Left lung (tissue), 10 donors: Measurements from ENCODE around the gene TBCD. TPM values are rescaled to one million over a fixed set of nuclear protein-coding genes. Genes with fewer than 3 reads are reported as not detected.
A peak's percentile ranks its signal among the peaks of the same experiment; 100 is the strongest.

ENCODE experiments used
- ATAC-seq: fragments of 200-7000 bp; cut with Tn5 transposase; one replicate; pipeline ENCODE4 v1.9.1; 2020; ENCODE audit warnings: moderate library complexity
- DNase-seq, 4 donors: peaks; one replicate each; pipeline ENCODE4 v3.0.0-alpha.2; 2013 to 2020
- H3K27ac ChIP-seq, 2 donors: fragments of 200-600 bp; sonication (generic) in 1 of 2; one replicate each; pipeline versions ENCODE4 v1.5.0 to v1.8.0; 2020 to 2021
- H3K27me3 ChIP-seq, 2 donors: fragments of 200-600 bp; sonication (generic) in 1 of 2; one replicate each; pipeline versions ENCODE4 v1.5.0 to v1.8.0; 2020 to 2021
- H3K36me3 ChIP-seq, 2 donors: fragments of 200-600 bp; sonication (generic) in 1 of 2; one replicate each; pipeline versions ENCODE4 v1.5.0 to v1.8.0; 2020 to 2021
- H3K4me1 ChIP-seq, 2 donors: fragments of 200-600 bp; one replicate each; pipeline ENCODE4 v1.8.0; 2021
- H3K4me3 ChIP-seq, 2 donors: fragments of 200-600 bp; sonication (generic) in 1 of 2; one replicate each; pipeline versions ENCODE4 v1.5.0 to v1.8.0; 2020 to 2021; ENCODE audit warnings: mild to moderate bottlenecking in 1 of 2
- H3K9me3 ChIP-seq, 2 donors: fragments of 200-600 bp; sonication (generic) in 1 of 2; one replicate each; pipeline versions ENCODE4 v1.5.0 to v1.8.0; 2020 to 2021
- CTCF ChIP-seq, 2 donors: fragments of 200-600 bp; sonication (generic) in 1 of 2; IDR thresholded peaks; one replicate each; pipeline versions ENCODE4 v1.5.0 to v1.8.0; 2021; ENCODE audit warnings: antibody characterized with exemption in 2 of 2
- intact Hi-C, 2 donors: fragments of 100-400 bp; cut with DNase I; formaldehyde crosslinking; loops; one replicate each; pipeline versions ENCODE4 v1.11.2 to v1.14.2; 2022
- polyA plus RNA-seq, 6 donors: library from polyadenylated mRNA; unstranded; fragments of 120-200 nt; gene quantifications; one replicate each; pipeline ENCODE4 v1.2.1, GENCODE V29; 2013; ENCODE audit not compliant: insufficient read length in 6 of 6
- total RNA-seq, 2 donors: library from RNA; stranded (reverse); fragmentation: NEBNext Ultra II Directional; extraction: Animal tissue kit (Norgen Biotek cat#: 25700); gene quantifications; one replicate each; pipeline ENCODE4 v1.2.1, GENCODE V29; 2021
- donor health status: DM: no; HTN: yes; CAD: no.
- donor health status: DM: no; HTN: no; CAD: no.

TBCD gene
- total and polyA plus RNA-seq, 8 donors = 87.2 to 133 (median 104) TPM

GRCh38 chr17:82754297-82755208 lies 2.7 kb downstream of the TBCD start:
- H3K4me1 ChIP-seq = peaks cover 8 to 12% of the 10 kb centered on the region in 2 donors
- peaks cover 0 to 7% of the 10 kb centered on the region in 2 donors for H3K27me3 ChIP-seq
- intact Hi-C loops = no loop called here
- no peaks in the 10 kb centered on the region for H3K9me3 ChIP-seq
- no peak for TF ChIP-seq CTCF (IDR thresholded peaks at IDR 0.05)
- H3K27ac ChIP-seq = no peak overlapping the region
- DNase-seq = no peak
- peaks cover 0 to 5% of the 10 kb centered on the region in 2 donors for H3K36me3 ChIP-seq
- no peak for ATAC-seq
- no peak overlapping the region for H3K4me3 ChIP-seq

- Histone ChIP-seq H3K27me3 (peaks cover 0 to 1% of the 10 kb centered on the region in 2 donors), H3K4me1 (peaks cover 8 to 12% of the 10 kb centered on the region in 2 donors), H3K36me3 (peaks cover 0 to 5% of the 10 kb centered on the region in 2 donors), H3K27ac (no peak overlapping the region), H3K4me3 (no peak overlapping the region), H3K9me3 (no peaks in the 10 kb centered on the region)
- ATAC-seq = no peak
- intact Hi-C loops = no loop called here
- DNase-seq = no peak
- no peak for TF ChIP-seq CTCF (IDR thresholded peaks at IDR 0.05)
Measured at GRCh38 chr17:82756166-82756565, 4.3 kb downstream of the TBCD start.

- TF ChIP-seq CTCF (IDR thresholded peaks at IDR 0.05) = no peak
- peak in 1 of 4 donors; percentile 28 for DNase-seq
- no peak overlapping the region for H3K4me3 ChIP-seq
- intact Hi-C loops = no loop called here
- no peaks in the 10 kb centered on the region for H3K4me1 ChIP-seq
- ATAC-seq = no peak
- no peaks in the 10 kb centered on the region for H3K27me3 ChIP-seq
- H3K27ac ChIP-seq = no peak overlapping the region
- H3K9me3 ChIP-seq = no peaks in the 10 kb centered on the region
- H3K36me3 ChIP-seq = peaks cover 0 to 53% of the 10 kb centered on the region in 2 donors
Measured at GRCh38 chr17:82765371-82765770, 13.5 kb downstream of the TBCD start.

- ATAC-seq = peak; percentile 77
- peak in 1 of 4 donors; percentile 42 for DNase-seq
- Histone ChIP-seq H3K36me3 (peaks cover 0 to 63% of the 10 kb centered on the region in 2 donors), H3K9me3 (no peaks in the 10 kb centered on the region), H3K27me3 (no peaks in the 10 kb centered on the region), H3K27ac (no peak overlapping the region), H3K4me1 (no peaks in the 10 kb centered on the region), H3K4me3 (no peak overlapping the region)
- peak; percentile 30 for TF ChIP-seq CTCF (IDR thresholded peaks at IDR 0.05)
- intact Hi-C loops = no loop called here
Measured at GRCh38 chr17:82767041-82767754, 15.3 kb downstream of the TBCD start.

GRCh38 chr17:82769041-82769440 lies 17.2 kb downstream of the TBCD start:
- no peak for TF ChIP-seq CTCF (IDR thresholded peaks at IDR 0.05)
- H3K27ac ChIP-seq = no peak overlapping the region
- H3K4me1 ChIP-seq = no peaks in the 10 kb centered on the region
- H3K4me3 ChIP-seq = no peak overlapping the region
- H3K36me3 ChIP-seq = peaks cover 0 to 70% of the 10 kb centered on the region in 2 donors
- no peaks in the 10 kb centered on the region for H3K9me3 ChIP-seq
- intact Hi-C loops = no loop called here
- no peaks in the 10 kb centered on the region for H3K27me3 ChIP-seq
- DNase-seq (no peak), ATAC-seq (no peak)
